Effector memory CD8-positive, alpha-beta T cell (primary cell): ENCODE measurements around the gene CYP27C1.
A peak's percentile ranks its signal among the peaks of the same experiment; 100 is the strongest.
"Not testable (repeated sequence)": the region's sequence is repeated elsewhere in the genome, so short reads cannot be mapped to it uniquely, and the experiment has no call there.

Experiments used
- ATAC-seq: fragments of 150-1000 bp; cut with Tn5 transposase; replicated peaks from 2 replicates; pipeline ENCODE4 v1.10.0; 2021; ENCODE audit warnings: mild to moderate bottlenecking, moderate library complexity
- DNase-seq, 3 experiments: peaks; one replicate each; pipeline ENCODE4 v3.0.0; 2021
- H3K27ac Mint-ChIP-seq, 2 donors: one replicate each; pipeline ENCODE4 v1.8.0; 2022; ENCODE audit warnings: mild to moderate bottlenecking in 2 of 2, mixed read lengths in 2 of 2, moderate library complexity in 2 of 2
- H3K27me3 Mint-ChIP-seq, 2 donors: one replicate each; pipeline ENCODE4 v1.8.0; 2022; ENCODE audit warnings: mixed read lengths in 2 of 2
- H3K36me3 Mint-ChIP-seq: one replicate; pipeline ENCODE4 v1.8.0; 2022; ENCODE audit warnings: mild to moderate bottlenecking, moderate library complexity, mixed read lengths; ENCODE audit not compliant: insufficient read depth
- H3K4me1 Mint-ChIP-seq, 2 donors: one replicate each; pipeline ENCODE4 v1.8.0; 2022; ENCODE audit warnings: low read depth in 2 of 2, mixed read lengths in 2 of 2
- H3K4me3 Mint-ChIP-seq, 2 donors: one replicate each; pipeline ENCODE4 v1.8.0; 2022; ENCODE audit warnings: mild to moderate bottlenecking in 2 of 2, mixed read lengths in 2 of 2, moderate library complexity in 2 of 2
- H3K9me3 Mint-ChIP-seq, 2 donors: one replicate each; pipeline ENCODE4 v1.8.0; 2022; ENCODE audit warnings: mixed read lengths in 2 of 2
- total RNA-seq, 9 experiments: gene quantifications; one replicate each; lab custom pipeline; 2026; lab: John Stamatoyannopoulos, UW

The CYP27C1 gene
- total RNA-seq: 0 to 0.48 (median 0) reads per million in 9 experiments

GRCh38 chr2:127220102-127220767 lies at the start of gene CYP27C1:
TSS of gene CYP27C1 (minus strand) at chr2:127220299. CDS start at chr2:127220270, 29 bp downstream.
- DNase-seq (no peak), ATAC-seq (peak; percentile 39)
- Mint-ChIP-seq H3K27ac (no peak within 1 kb of the TSS), H3K36me3 (no peaks in the 10 kb centered on the region), H3K9me3 (no peaks in the 10 kb centered on the region), H3K4me3 (peak within 1 kb of the TSS; percentile 77 to 87), H3K4me1 (peaks cover 11 to 12% of the 10 kb centered on the region in 2 donors), H3K27me3 (peaks cover 53 to 78% of the 10 kb centered on the region in 2 donors)

GRCh38 chr2:127261804-127262406 lies 41.8 kb upstream of the CYP27C1 start:
- H3K27me3 Mint-ChIP-seq: no peaks in the 10 kb centered on the region
- no peaks in the 10 kb centered on the region for H3K4me1 Mint-ChIP-seq
- no peak for ATAC-seq
- no peak overlapping the region for H3K27ac Mint-ChIP-seq
- no peak overlapping the region for H3K4me3 Mint-ChIP-seq
- peaks cover 70% of the 10 kb centered on the region for H3K36me3 Mint-ChIP-seq
- H3K9me3 Mint-ChIP-seq: no peaks in the 10 kb centered on the region
- DNase-seq: no peak

- H3K4me3 Mint-ChIP-seq: no peak overlapping the region
- ATAC-seq (no peak), DNase-seq (no peak)
- H3K9me3 Mint-ChIP-seq: no peaks in the 10 kb centered on the region
- H3K36me3 Mint-ChIP-seq: peaks cover 63% of the 10 kb centered on the region
- H3K27ac Mint-ChIP-seq: peak overlapping the region; percentile 64 to 68
- no peaks in the 10 kb centered on the region for H3K27me3 Mint-ChIP-seq
- no peaks in the 10 kb centered on the region for H3K4me1 Mint-ChIP-seq
Measured at GRCh38 chr2:127259355-127259754, 39.3 kb upstream of the CYP27C1 start.

- Mint-ChIP-seq H3K27me3 (no peaks in the 10 kb centered on the region), H3K36me3 (peaks cover 55% of the 10 kb centered on the region)
Measured at GRCh38 chr2:127256866-127257265, 36.8 kb upstream of the CYP27C1 start.

GRCh38 chr2:127256381-127256780 lies 36.3 kb upstream of the CYP27C1 start:
- ATAC-seq: no peak
- Mint-ChIP-seq H3K4me3 (no peak overlapping the region), H3K27ac (no peak overlapping the region)

More at GRCh38 chr2:127256866-127257265, 36.8 kb upstream of the CYP27C1 start:
- DNase-seq (no peak), ATAC-seq (no peak)
- H3K27ac Mint-ChIP-seq: peak overlapping the region in 1 of 2 donors; percentile 53
- no peaks in the 10 kb centered on the region for H3K9me3 Mint-ChIP-seq
- no peak overlapping the region for H3K4me3 Mint-ChIP-seq
- H3K4me1 Mint-ChIP-seq: no peaks in the 10 kb centered on the region

GRCh38 chr2:127255721-127256120 lies 35.6 kb upstream of the CYP27C1 start:
- ATAC-seq (no peak), DNase-seq (no peak)
- Mint-ChIP-seq H3K9me3 (no peaks in the 10 kb centered on the region), H3K27ac (no peak overlapping the region), H3K27me3 (no peaks in the 10 kb centered on the region), H3K36me3 (peaks cover 49% of the 10 kb centered on the region), H3K4me3 (no peak overlapping the region), H3K4me1 (no peaks in the 10 kb centered on the region)

More at GRCh38 chr2:127256381-127256780, 36.3 kb upstream of the CYP27C1 start:
- H3K4me1 Mint-ChIP-seq: no peaks in the 10 kb centered on the region
- peaks cover 56% of the 10 kb centered on the region for H3K36me3 Mint-ChIP-seq
- no peaks in the 10 kb centered on the region for H3K27me3 Mint-ChIP-seq
- DNase-seq: no peak
- no peaks in the 10 kb centered on the region for H3K9me3 Mint-ChIP-seq

- Mint-ChIP-seq H3K4me1 (no peaks in the 10 kb centered on the region), H3K36me3 (peaks cover 46% of the 10 kb centered on the region), H3K9me3 (no peaks in the 10 kb centered on the region), H3K27me3 (no peaks in the 10 kb centered on the region), H3K4me3 (no peak overlapping the region), H3K27ac (no peak overlapping the region)
- DNase-seq (no peak), ATAC-seq (no peak)
Measured at GRCh38 chr2:127255146-127255545, 35.0 kb upstream of the CYP27C1 start.

GRCh38 chr2:127254386-127254981 lies 34.4 kb upstream of the CYP27C1 start:
- Mint-ChIP-seq H3K36me3 (peaks cover 42% of the 10 kb centered on the region), H3K27me3 (no peaks in the 10 kb centered on the region), H3K4me1 (no peaks in the 10 kb centered on the region), H3K27ac (no peak overlapping the region), H3K9me3 (no peaks in the 10 kb centered on the region), H3K4me3 (no peak overlapping the region)
- DNase-seq (no peak), ATAC-seq (no peak)

GRCh38 chr2:127241184-127241583 lies 21.1 kb upstream of the CYP27C1 start:
- not testable (repeated sequence) for ATAC-seq, H3K27me3 Mint-ChIP-seq, H3K9me3 Mint-ChIP-seq

GRCh38 chr2:127239395-127239794 lies 19.3 kb upstream of the CYP27C1 start:
- no peaks in the 10 kb centered on the region for H3K27me3 Mint-ChIP-seq
- DNase-seq (no peak), ATAC-seq (no peak)
- H3K4me3 Mint-ChIP-seq: no peak overlapping the region
- no peak overlapping the region for H3K27ac Mint-ChIP-seq
- H3K4me1 Mint-ChIP-seq: no peaks in the 10 kb centered on the region
- peaks cover 2% of the 10 kb centered on the region for H3K36me3 Mint-ChIP-seq
- H3K9me3 Mint-ChIP-seq: peaks cover 0 to 8% of the 10 kb centered on the region in 2 donors

More at GRCh38 chr2:127241184-127241583, 21.1 kb upstream of the CYP27C1 start:
- H3K27ac Mint-ChIP-seq, H3K36me3 Mint-ChIP-seq, DNase-seq, H3K4me3 Mint-ChIP-seq, H3K4me1 Mint-ChIP-seq: not testable (repeated sequence)

- not testable (repeated sequence) for H3K4me1 Mint-ChIP-seq, H3K27ac Mint-ChIP-seq, H3K9me3 Mint-ChIP-seq, ATAC-seq, H3K4me3 Mint-ChIP-seq, H3K36me3 Mint-ChIP-seq, DNase-seq, H3K27me3 Mint-ChIP-seq
Measured at GRCh38 chr2:127237768-127238167, 17.7 kb upstream of the CYP27C1 start.

GRCh38 chr2:127235082-127235702 lies 15.1 kb upstream of the CYP27C1 start:
- Mint-ChIP-seq H3K9me3 (peaks cover 0 to 8% of the 10 kb centered on the region in 2 donors), H3K36me3 (no peaks in the 10 kb centered on the region), H3K27ac (no peak overlapping the region), H3K4me3 (no peak overlapping the region), H3K27me3 (peaks cover 0 to 2% of the 10 kb centered on the region in 2 donors), H3K4me1 (no peaks in the 10 kb centered on the region)
- DNase-seq (no peak), ATAC-seq (no peak)

GRCh38 chr2:127233710-127234109 lies 13.6 kb upstream of the CYP27C1 start:
- Mint-ChIP-seq H3K27ac (no peak overlapping the region), H3K9me3 (peaks cover 0 to 8% of the 10 kb centered on the region in 2 donors), H3K4me3 (no peak overlapping the region), H3K27me3 (peaks cover 7 to 15% of the 10 kb centered on the region in 2 donors), H3K4me1 (no peaks in the 10 kb centered on the region), H3K36me3 (no peaks in the 10 kb centered on the region)
- DNase-seq: no peak
- ATAC-seq: no peak
